Ovary (tissue), 3 donors: ENCODE measurements around the gene HSPA12A.

Source experiments
- EP300 ChIP-seq: sonication (generic); formaldehyde crosslinking; IDR thresholded peaks from one replicate; pipeline ENCODE4 v1.6.1; 2017; ENCODE audit warnings: antibody characterized with exemption
- TF ChIP-seq, protein P1 (sequence below), 3 donors: fragments of 450-650 bp in 2 of 3; fragments of 200-600 bp in 1 of 3; IDR thresholded peaks; one replicate each; pipeline versions ENCODE4 v1.5.1 to v1.8.0; 2016 to 2022; ENCODE audit warnings: antibody characterized with exemption in 3 of 3, mild to moderate bottlenecking in 1 of 3
- donor health status: DM: no; HTN: no; CAD: no.

DNA sequence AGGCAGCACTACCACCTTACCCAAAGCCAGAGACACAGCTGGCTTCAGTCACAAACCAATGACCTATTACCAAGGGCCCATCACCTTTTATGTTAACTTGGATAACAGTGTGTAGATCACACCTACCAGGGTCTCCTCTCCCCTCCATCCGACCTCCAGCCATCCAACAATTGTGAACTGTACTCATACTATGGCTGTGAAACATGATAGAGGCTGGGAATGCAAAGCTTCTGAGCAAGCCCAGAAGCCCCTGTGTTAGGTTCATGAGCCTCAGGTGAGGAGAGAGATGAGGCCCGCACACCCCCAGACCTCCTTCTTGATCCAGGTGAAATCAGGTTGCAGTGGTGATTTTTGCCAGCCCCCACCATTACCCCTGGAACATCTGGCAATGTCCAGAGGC is 73.9 kb downstream of the HSPA12A start:
- TF ChIP-seq, protein P1, sequence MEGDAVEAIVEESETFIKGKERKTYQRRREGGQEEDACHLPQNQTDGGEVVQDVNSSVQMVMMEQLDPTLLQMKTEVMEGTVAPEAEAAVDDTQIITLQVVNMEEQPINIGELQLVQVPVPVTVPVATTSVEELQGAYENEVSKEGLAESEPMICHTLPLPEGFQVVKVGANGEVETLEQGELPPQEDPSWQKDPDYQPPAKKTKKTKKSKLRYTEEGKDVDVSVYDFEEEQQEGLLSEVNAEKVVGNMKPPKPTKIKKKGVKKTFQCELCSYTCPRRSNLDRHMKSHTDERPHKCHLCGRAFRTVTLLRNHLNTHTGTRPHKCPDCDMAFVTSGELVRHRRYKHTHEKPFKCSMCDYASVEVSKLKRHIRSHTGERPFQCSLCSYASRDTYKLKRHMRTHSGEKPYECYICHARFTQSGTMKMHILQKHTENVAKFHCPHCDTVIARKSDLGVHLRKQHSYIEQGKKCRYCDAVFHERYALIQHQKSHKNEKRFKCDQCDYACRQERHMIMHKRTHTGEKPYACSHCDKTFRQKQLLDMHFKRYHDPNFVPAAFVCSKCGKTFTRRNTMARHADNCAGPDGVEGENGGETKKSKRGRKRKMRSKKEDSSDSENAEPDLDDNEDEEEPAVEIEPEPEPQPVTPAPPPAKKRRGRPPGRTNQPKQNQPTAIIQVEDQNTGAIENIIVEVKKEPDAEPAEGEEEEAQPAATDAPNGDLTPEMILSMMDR (IDR thresholded peaks at IDR 0.05), result no peak
- TF ChIP-seq EP300, result no peak
